Left lung (tissue), 10 donors: ENCODE results near the gene MAPK8IP3. TPM values are rescaled to one million over a fixed set of nuclear protein-coding genes. Genes with fewer than 3 reads are reported as not detected.

ENCODE experiments used
- ATAC-seq: fragments of 200-7000 bp; cut with Tn5 transposase; one replicate; pipeline ENCODE4 v1.9.1; 2020; ENCODE audit warnings: moderate library complexity
- DNase-seq, 4 donors: peaks; one replicate each; pipeline ENCODE4 v3.0.0-alpha.2; 2013 to 2020
- H3K27ac ChIP-seq, 2 donors: fragments of 200-600 bp; sonication (generic) in 1 of 2; one replicate each; pipeline versions ENCODE4 v1.5.0 to v1.8.0; 2020 to 2021
- H3K27me3 ChIP-seq, 2 donors: fragments of 200-600 bp; sonication (generic) in 1 of 2; one replicate each; pipeline versions ENCODE4 v1.5.0 to v1.8.0; 2020 to 2021
- H3K36me3 ChIP-seq, 2 donors: fragments of 200-600 bp; sonication (generic) in 1 of 2; one replicate each; pipeline versions ENCODE4 v1.5.0 to v1.8.0; 2020 to 2021
- H3K4me1 ChIP-seq, 2 donors: fragments of 200-600 bp; one replicate each; pipeline ENCODE4 v1.8.0; 2021
- H3K4me3 ChIP-seq, 2 donors: fragments of 200-600 bp; sonication (generic) in 1 of 2; one replicate each; pipeline versions ENCODE4 v1.5.0 to v1.8.0; 2020 to 2021; ENCODE audit warnings: mild to moderate bottlenecking in 1 of 2
- H3K9me3 ChIP-seq, 2 donors: fragments of 200-600 bp; sonication (generic) in 1 of 2; one replicate each; pipeline versions ENCODE4 v1.5.0 to v1.8.0; 2020 to 2021
- CTCF ChIP-seq, 2 donors: fragments of 200-600 bp; sonication (generic) in 1 of 2; IDR thresholded peaks; one replicate each; pipeline versions ENCODE4 v1.5.0 to v1.8.0; 2021; ENCODE audit warnings: antibody characterized with exemption in 2 of 2
- intact Hi-C, 2 donors: fragments of 100-400 bp; cut with DNase I; formaldehyde crosslinking; loops; one replicate each; pipeline versions ENCODE4 v1.11.2 to v1.14.2; 2022
- polyA plus RNA-seq, 6 donors: library from polyadenylated mRNA; unstranded; fragments of 120-200 nt; gene quantifications; one replicate each; pipeline ENCODE4 v1.2.1, GENCODE V29; 2013; ENCODE audit not compliant: insufficient read length in 6 of 6
- total RNA-seq, 2 donors: library from RNA; stranded (reverse); fragmentation: NEBNext Ultra II Directional; extraction: Animal tissue kit (Norgen Biotek cat#: 25700); gene quantifications; one replicate each; pipeline ENCODE4 v1.2.1, GENCODE V29; 2021
- donor health status: DM: no; HTN: yes; CAD: no.
- donor health status: DM: no; HTN: no; CAD: no.

Gene MAPK8IP3
- total and polyA plus RNA-seq, 8 donors: 48.1 to 85.9 (median 64.0) TPM

- ATAC-seq: no peak
- H3K9me3 ChIP-seq: no peaks in the 10 kb centered on the region
- intact Hi-C loops: no loop called here
Measured at GRCh38 chr16:1673424-1674151, 32.4 kb upstream of the MAPK8IP3 start.

GRCh38 chr16:1674306-1674705, 31.7 kb upstream of the MAPK8IP3 start:
- ATAC-seq (no peak), DNase-seq (no peak)
- no peak overlapping the region for H3K27ac ChIP-seq
- no peaks in the 10 kb centered on the region for H3K9me3 ChIP-seq
- H3K36me3 ChIP-seq: peaks cover 0 to 65% of the 10 kb centered on the region in 2 donors
- intact Hi-C loops: no loop called here
- no peak for TF ChIP-seq CTCF (IDR thresholded peaks at IDR 0.05)
- H3K27me3 ChIP-seq: no peaks in the 10 kb centered on the region
- H3K4me1 ChIP-seq: peaks cover 5 to 14% of the 10 kb centered on the region in 2 donors
- H3K4me3 ChIP-seq: no peak overlapping the region

More at GRCh38 chr16:1673424-1674151, 32.4 kb upstream of the MAPK8IP3 start:
- no peak for DNase-seq
- no peak overlapping the region for H3K27ac ChIP-seq
- no peak for TF ChIP-seq CTCF (IDR thresholded peaks at IDR 0.05)
- peaks cover 0 to 72% of the 10 kb centered on the region in 2 donors for H3K36me3 ChIP-seq
- no peaks in the 10 kb centered on the region for H3K27me3 ChIP-seq
- H3K4me1 ChIP-seq: peaks cover 0 to 8% of the 10 kb centered on the region in 2 donors
- H3K4me3 ChIP-seq: no peak overlapping the region

GRCh38 chr16:1674751-1675664, 31.0 kb upstream of the MAPK8IP3 start:
- TF ChIP-seq CTCF (IDR thresholded peaks at IDR 0.05): no peak
- Histone ChIP-seq H3K9me3 (no peaks in the 10 kb centered on the region), H3K27me3 (no peaks in the 10 kb centered on the region), H3K27ac (no peak overlapping the region), H3K4me3 (no peak overlapping the region), H3K4me1 (peaks cover 5 to 21% of the 10 kb centered on the region in 2 donors), H3K36me3 (peaks cover 0 to 58% of the 10 kb centered on the region in 2 donors)
- ATAC-seq (no peak), DNase-seq (no peak)
- intact Hi-C loops: no loop called here

GRCh38 chr16:1676661-1677060, 29.3 kb upstream of the MAPK8IP3 start:
- no peak for TF ChIP-seq CTCF (IDR thresholded peaks at IDR 0.05)
- H3K4me3 ChIP-seq: no peak overlapping the region
- ATAC-seq (no peak), DNase-seq (no peak)
- peaks cover 5 to 22% of the 10 kb centered on the region in 2 donors for H3K4me1 ChIP-seq
- H3K27me3 ChIP-seq: no peaks in the 10 kb centered on the region
- peaks cover 0 to 41% of the 10 kb centered on the region in 2 donors for H3K36me3 ChIP-seq
- H3K9me3 ChIP-seq: no peaks in the 10 kb centered on the region
- no peak overlapping the region for H3K27ac ChIP-seq
- intact Hi-C loops: no loop called here

GRCh38 chr16:1677339-1677738, 28.7 kb upstream of the MAPK8IP3 start:
- Histone ChIP-seq H3K27me3 (no peaks in the 10 kb centered on the region), H3K4me3 (peak overlapping the region in 1 of 2 donors; percentile 83), H3K27ac (peak overlapping the region; percentile 20 to 69), H3K4me1 (peaks cover 5 to 22% of the 10 kb centered on the region in 2 donors), H3K36me3 (peaks cover 0 to 35% of the 10 kb centered on the region in 2 donors), H3K9me3 (no peaks in the 10 kb centered on the region)
- TF ChIP-seq CTCF (IDR thresholded peaks at IDR 0.05): no peak
- DNase-seq: no peak
- intact Hi-C loops: no loop called here
- ATAC-seq: no peak
